Measurements from ENCODE around the gene SMYD2. TPM values are rescaled to one million over a fixed set of nuclear protein-coding genes. Genes with fewer than 3 reads are reported as not detected.

The SMYD2 gene
- total RNA-seq, 1 experiment from 2014 or later, result 25.8 TPM

GRCh38 chr1:214380986-214381695 is 100.2 kb downstream of the SMYD2 start:
- no TSS peak for BruUV-seq (replicated peaks)
- H3K27ac ChIP-seq (ENCODE audit: low read depth, low read length, poor library complexity, severe bottlenecking), result no peak overlapping the region
- no peaks in the 10 kb centered on the region for H3K9me3 ChIP-seq (ENCODE audit: low read depth, low read length, poor library complexity, severe bottlenecking)
- no peaks in the 10 kb centered on the region for H3K27me3 ChIP-seq (replicated peaks; ENCODE audit: insufficient read depth, low read depth, low read length, poor library complexity)
- intact Hi-C loops (cut with micrococcal nuclease; ENCODE audit: unreplicated experiment), result no loop called here
- peaks cover 4% of the 10 kb centered on the region for H3K4me1 ChIP-seq (ENCODE audit: insufficient read depth, low read length, poor library complexity, severe bottlenecking)
- DNase-seq (ENCODE audit: low spot score), result no peak
- TF ChIP-seq EZH2 (IDR thresholded peaks at IDR 0.05; ENCODE audit: borderline replicate concordance, low read depth, low read length, poor library complexity, severe bottlenecking) (no peak), CTCF (conservative IDR thresholded peaks at IDR 0.05; ENCODE audit: low read depth, low read length) (no peak)
- CTCF ChIA-PET, result no interaction called here
- no peak overlapping the region for H3K4me3 ChIP-seq (ENCODE audit: low read depth, low read length, poor library complexity, severe bottlenecking)
- POLR2A ChIA-PET (ENCODE audit: low non-redundant PET), result no interaction called here
- peaks cover 96% of the 10 kb centered on the region for H3K36me3 ChIP-seq (ENCODE audit: insufficient read depth, low read length, poor library complexity, severe bottlenecking)

- Histone ChIP-seq H3K36me3 (ENCODE audit: insufficient read depth, low read length, poor library complexity, severe bottlenecking) (peaks cover 85% of the 10 kb centered on the region), H3K4me1 (ENCODE audit: insufficient read depth, low read length, poor library complexity, severe bottlenecking) (peaks cover 4% of the 10 kb centered on the region), H3K27ac (ENCODE audit: low read depth, low read length, poor library complexity, severe bottlenecking) (no peak overlapping the region), H3K27me3 (replicated peaks; ENCODE audit: insufficient read depth, low read depth, low read length, poor library complexity) (no peaks in the 10 kb centered on the region), H3K4me3 (ENCODE audit: low read depth, low read length, poor library complexity, severe bottlenecking) (no peak overlapping the region), H3K9me3 (ENCODE audit: low read depth, low read length, poor library complexity, severe bottlenecking) (no peaks in the 10 kb centered on the region)
- TF ChIP-seq CTCF (conservative IDR thresholded peaks at IDR 0.05; ENCODE audit: low read depth, low read length) (no peak), EZH2 (IDR thresholded peaks at IDR 0.05; ENCODE audit: borderline replicate concordance, low read depth, low read length, poor library complexity, severe bottlenecking) (no peak)
- BruUV-seq (replicated peaks), result TSS peak; percentile 11
- POLR2A ChIA-PET (ENCODE audit: low non-redundant PET), result no interaction called here
- no peak for DNase-seq (ENCODE audit: low spot score)
- CTCF ChIA-PET, result no interaction called here
- intact Hi-C loops (cut with micrococcal nuclease; ENCODE audit: unreplicated experiment), result no loop called here
Measured at GRCh38 chr1:214383381-214384372, 102.7 kb downstream of the SMYD2 start.

- no peak overlapping the region for H3K27ac ChIP-seq (ENCODE audit: low read depth, low read length, poor library complexity, severe bottlenecking)
- no peaks in the 10 kb centered on the region for H3K27me3 ChIP-seq (replicated peaks; ENCODE audit: insufficient read depth, low read depth, low read length, poor library complexity)
- DNase-seq (ENCODE audit: low spot score), result no peak
- ChIA-PET CTCF (no interaction called here), POLR2A (ENCODE audit: low non-redundant PET) (no interaction called here)
- peaks cover 81% of the 10 kb centered on the region for H3K36me3 ChIP-seq (ENCODE audit: insufficient read depth, low read length, poor library complexity, severe bottlenecking)
- TF ChIP-seq CTCF (conservative IDR thresholded peaks at IDR 0.05; ENCODE audit: low read depth, low read length), result no peak
- TF ChIP-seq EZH2 (IDR thresholded peaks at IDR 0.05; ENCODE audit: borderline replicate concordance, low read depth, low read length, poor library complexity, severe bottlenecking), result no peak
- no peaks in the 10 kb centered on the region for H3K9me3 ChIP-seq (ENCODE audit: low read depth, low read length, poor library complexity, severe bottlenecking)
- H3K4me3 ChIP-seq (ENCODE audit: low read depth, low read length, poor library complexity, severe bottlenecking), result no peak overlapping the region
- intact Hi-C loops (cut with micrococcal nuclease; ENCODE audit: unreplicated experiment), result no loop called here
- no TSS peak for BruUV-seq (replicated peaks)
- peaks cover 9% of the 10 kb centered on the region for H3K4me1 ChIP-seq (ENCODE audit: insufficient read depth, low read length, poor library complexity, severe bottlenecking)
Measured at GRCh38 chr1:214384373-214385079, 103.6 kb downstream of the SMYD2 start.

Data from A673 (cell line).